ENCODE measurements around the gene MINDY2.
A peak's percentile ranks its signal among the peaks of the same experiment; 100 is the strongest.
"Not testable (repeated sequence)": the region's sequence is repeated elsewhere in the genome, so short reads cannot be mapped to it uniquely, and the experiment has no call there.

MINDY2 gene

DNA sequence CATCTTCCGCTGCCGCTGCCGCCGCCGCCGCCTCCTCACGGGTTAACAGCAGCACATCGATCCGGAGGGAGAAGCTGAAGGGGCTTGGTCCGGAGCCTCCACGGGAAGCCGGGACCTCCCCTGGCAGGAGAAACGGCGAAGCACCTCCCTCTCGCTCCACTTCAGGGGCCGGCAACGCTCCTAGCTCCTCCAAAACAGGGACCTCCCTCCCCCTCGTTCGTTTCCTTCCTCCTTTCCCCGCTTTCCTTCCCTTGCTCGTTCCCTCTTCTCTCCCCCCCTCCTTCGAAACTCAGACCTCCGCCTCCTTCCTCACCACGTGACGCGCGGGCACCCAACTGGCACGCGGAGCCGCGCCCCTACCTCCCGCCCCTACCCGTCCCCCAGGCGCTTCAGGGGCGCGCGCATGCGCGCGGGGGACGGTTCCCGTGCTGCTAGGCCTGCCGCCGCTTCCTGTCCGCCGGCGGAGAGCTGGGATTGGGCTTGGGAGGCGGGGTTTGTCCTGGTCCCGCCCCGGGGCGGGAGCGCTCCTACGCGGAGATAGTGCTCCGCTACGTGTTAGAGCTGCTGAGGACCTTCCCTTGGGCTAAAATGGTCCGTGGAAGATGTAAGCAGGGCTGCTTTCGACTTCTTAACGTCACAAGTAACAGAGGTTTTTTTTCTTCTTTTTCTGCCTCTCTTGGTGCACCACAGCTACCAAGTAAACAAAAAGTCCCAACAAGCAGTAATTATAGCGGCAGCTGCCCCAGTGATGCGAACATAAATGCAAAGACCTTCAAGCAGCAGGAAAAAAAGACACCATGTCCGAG, 21.4 kb upstream of the MINDY2 start, which contains the start of gene ADAM10:
ADAM10 (minus strand) TSS at position 176 of the 806 bp plus-strand sequence; CDS start at position 3, 173 bp downstream.
- peak; percentile 100 for DNase-seq (ENCODE audit: extremely low spot score, insufficient read length, low read depth)
- peak; percentile 96 for FAIRE-seq

DNA sequence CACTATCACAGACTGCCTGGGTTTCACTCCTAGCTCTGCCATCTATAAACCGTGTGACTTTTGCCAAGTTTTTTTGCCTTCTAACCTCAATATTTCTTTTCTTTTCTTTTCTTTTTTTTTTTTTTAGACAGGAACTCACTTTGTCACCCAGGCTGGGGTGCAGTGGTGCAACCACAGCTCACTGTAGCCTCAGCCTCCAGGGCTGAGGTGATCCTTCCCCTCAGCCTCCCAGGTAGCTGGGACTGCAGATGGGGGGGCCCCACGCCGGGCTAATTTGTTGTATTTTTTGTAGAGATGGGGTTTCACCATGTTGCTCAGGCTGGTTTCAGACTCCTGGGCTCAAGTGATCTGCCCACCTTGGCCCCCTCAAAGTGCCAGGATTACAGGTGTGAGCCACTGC, 18.4 kb upstream of the MINDY2 start:
- DNase-seq (ENCODE audit: extremely low spot score, insufficient read length, low read depth) (no peak), FAIRE-seq (no peak)

DNA sequence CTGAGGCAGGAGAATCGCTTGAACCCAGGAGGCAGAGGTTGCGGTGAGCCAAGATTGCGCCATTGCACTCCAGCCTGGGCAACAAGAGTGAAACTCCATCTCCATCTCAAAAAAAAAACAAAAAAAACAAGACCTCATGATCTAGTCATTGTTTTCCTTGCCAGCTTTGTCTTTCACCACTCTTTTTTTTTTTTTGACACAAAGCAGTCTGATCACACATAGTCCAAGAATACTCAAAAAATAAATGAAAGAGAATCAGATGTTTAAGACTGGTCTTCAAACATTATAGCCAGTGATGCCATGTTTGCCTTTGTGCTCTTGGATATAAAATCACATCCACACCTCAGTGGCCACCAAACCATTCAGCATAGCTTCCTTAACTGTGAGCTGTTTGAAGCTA, 15.8 kb upstream of the MINDY2 start:
- FAIRE-seq (no peak), DNase-seq (ENCODE audit: extremely low spot score, insufficient read length, low read depth) (no peak)

DNA sequence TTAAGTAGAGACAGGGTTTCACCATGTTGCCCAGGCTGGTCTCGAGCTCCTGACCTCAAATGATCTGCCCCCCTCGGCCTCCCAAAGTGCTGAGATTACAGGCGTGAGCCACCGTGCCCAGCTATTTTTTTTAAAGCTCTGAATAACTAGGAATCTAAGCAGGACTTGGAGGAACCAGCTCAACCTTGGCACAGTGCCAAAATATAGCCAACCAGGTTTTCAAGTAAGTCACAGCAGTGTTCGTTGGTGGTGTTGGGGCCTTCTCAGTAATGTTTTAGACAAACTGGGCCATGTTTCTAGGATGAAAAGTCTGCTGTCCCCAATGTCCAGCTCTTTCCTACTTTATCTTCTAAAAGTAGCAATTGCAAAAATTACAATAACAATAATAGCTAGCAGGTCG, 15.1 kb upstream of the MINDY2 start:
- DNase-seq (ENCODE audit: extremely low spot score, insufficient read length, low read depth) = no peak
- FAIRE-seq = no peak

DNA sequence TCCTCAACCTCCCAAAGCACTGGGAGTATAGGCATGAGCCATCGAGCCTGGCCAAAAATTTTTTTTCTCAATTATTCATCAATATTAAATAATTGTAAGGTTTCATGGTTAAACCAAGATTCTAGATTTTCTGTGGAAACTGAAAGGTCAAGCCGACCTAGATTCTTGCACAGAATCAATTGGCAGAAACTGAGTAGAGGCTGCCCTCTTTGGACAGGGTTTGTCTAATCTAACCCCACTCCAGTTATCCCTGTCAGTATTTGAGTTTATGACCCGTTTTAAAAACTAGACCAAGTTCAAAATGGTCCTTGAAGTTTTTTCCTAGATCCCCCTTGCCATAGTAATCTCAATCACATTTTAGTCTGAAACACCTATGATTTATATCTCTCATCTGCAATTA, 13.0 kb upstream of the MINDY2 start:
- peak; percentile 24 for FAIRE-seq
- DNase-seq (ENCODE audit: extremely low spot score, insufficient read length, low read depth) = no peak

DNA sequence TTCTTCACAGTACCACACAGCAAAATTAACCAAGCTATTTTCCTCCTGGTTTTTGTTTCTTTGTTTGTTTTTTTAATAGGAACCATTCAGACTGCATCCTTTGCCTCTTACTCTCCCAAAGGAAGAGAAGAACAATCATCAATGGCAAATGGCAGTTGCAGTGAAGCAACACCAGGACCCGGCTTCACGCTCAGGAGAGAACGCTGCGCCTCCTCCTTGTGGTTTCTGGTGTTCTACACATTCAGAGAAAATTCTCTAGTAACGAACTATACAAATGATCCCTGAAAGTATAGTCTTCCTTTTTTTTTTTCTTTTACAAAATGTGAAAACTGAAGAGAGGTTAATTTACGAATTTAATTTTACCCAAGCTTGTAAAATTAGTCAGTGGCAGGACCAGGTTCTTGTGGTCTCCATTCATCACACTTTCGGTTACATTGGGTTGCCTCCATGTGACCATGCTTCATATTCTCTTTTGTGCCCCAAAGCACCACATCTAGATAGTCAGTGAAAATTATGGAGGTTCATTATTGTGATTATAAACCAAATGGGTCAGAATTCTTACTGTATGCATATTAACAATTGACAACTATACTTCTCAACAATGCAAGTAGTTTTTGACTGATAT, 10.6 kb upstream of the MINDY2 start:
- DNase-seq (ENCODE audit: extremely low spot score, insufficient read length, low read depth) (no peak), FAIRE-seq (no peak)

DNA sequence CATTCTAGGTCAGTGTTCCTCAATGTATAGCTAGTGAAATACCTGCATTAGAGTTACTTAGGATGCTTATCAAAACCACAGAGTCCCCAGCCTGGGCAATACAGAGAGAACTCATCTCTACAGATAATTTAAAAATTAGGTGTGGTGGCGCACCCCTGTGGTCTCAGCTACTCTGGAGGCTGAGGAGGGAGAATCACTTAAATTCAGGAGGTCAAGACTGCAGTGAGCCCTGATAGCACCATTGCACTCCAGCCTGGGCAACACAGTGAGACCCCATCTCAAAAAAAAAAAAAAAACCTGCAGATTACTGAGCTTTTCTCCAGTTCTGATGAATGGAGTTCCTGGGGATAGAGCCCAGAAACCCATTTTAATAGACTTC, 10.1 kb upstream of the MINDY2 start:
- DNase-seq (ENCODE audit: extremely low spot score, insufficient read length, low read depth) = no peak
- no peak for FAIRE-seq

DNA sequence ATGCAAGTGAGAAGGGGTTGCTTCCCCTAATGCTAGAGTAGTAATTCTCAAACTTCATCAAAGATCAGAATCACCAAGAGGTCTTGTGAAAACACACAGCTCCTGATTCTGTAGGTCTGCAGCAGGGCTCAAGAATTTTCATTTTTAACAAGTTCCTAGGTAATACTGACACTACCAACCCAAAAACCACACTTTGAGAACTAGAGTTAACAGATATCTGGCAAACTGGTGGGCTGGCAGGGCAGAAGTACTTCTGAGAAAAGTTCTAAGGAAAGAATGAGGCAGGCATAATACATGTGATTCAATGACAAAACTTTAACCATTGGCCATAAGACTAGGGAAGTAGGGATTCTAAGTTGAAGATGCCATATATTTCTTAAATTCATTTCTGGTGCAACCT, 8.8 kb upstream of the MINDY2 start:
- DNase-seq (ENCODE audit: extremely low spot score, insufficient read length, low read depth) (no peak), FAIRE-seq (no peak)

DNA sequence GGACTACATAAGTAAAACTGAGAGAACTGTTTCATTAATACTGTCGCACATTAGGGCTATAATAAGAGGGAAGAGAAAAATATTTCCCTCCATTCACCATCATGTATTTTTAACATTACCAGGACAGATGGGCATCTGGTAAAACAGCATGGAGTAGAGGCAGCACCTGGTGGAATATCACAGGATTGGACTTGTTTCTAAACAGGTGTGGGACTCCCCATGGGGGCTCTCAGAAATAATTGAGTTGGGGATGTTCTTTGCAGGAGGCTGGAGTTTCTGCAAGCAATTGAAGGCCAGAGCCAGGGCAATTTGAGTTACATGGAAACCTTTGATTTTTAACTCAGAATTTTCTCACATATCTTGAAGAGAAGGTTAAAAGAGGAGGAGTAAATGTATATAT, 8.4 kb upstream of the MINDY2 start:
- no peak for DNase-seq (ENCODE audit: extremely low spot score, insufficient read length, low read depth)

DNA sequence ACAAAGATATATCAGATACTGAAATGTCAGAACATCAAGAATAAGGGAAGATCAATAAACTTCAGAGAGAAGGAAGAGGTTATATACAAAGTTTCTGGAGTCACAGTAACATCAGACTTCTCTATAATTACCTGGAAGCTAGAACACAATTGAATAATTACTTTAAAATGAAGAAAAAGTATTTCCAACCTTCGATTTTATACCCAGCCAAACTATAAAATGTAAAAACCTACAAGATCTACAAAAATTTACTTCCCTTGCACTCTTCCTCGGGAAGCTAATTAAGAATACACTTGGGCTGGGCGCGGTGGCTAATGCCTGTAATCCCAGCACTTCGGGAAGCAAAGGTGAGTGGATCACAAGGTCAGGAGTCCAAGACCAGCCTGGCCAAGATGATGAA, 6.6 kb upstream of the MINDY2 start:
- DNase-seq (ENCODE audit: extremely low spot score, insufficient read length, low read depth) (no peak), FAIRE-seq (no peak)

More for the DNA sequence above, 8.4 kb upstream of the MINDY2 start:
- FAIRE-seq = no peak

DNA sequence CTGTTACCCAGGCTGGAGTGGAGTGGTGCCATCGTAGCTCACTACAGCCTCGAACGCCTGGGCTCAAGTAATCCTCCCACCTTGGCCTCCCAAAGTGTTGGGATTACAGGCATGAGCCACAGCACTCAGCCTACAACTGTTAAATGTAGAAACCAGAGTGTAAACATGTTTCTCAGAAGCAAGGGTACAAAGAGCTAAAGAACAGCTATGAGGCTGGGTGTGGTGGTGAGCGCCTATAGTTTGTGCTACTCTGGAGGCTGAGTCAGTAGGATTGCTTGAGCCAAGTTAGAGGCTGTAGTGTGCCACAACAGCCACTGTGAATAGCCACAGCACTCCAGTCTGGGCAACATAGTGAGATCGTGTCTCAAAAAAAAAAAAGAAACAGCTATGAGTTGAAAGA, 4.8 kb upstream of the MINDY2 start:
- DNase-seq (ENCODE audit: extremely low spot score, insufficient read length, low read depth) (no peak), FAIRE-seq (no peak)

DNA sequence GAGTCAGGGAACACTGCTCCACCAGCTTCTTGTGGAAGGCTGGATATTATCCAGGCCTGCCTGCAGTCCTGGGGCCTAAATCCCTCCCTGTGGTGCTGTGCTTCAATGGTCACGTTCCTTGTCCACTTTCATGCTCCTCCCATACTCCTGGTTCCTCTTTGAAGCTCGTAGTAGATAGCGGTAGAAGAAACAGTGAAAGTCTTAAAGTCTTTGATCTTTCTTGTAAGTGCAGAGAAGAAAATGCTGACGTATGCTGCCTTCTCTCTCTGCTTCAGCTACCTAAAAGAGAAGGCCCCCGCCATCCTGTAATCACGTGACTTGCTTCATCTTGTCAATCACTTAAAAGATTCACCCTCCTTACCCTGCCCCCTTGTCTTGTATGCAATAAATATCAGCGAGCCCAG, 2.5 kb upstream of the MINDY2 start:
- FAIRE-seq; DNase-seq (ENCODE audit: extremely low spot score, insufficient read length, low read depth): not testable (repeated sequence)

DNA sequence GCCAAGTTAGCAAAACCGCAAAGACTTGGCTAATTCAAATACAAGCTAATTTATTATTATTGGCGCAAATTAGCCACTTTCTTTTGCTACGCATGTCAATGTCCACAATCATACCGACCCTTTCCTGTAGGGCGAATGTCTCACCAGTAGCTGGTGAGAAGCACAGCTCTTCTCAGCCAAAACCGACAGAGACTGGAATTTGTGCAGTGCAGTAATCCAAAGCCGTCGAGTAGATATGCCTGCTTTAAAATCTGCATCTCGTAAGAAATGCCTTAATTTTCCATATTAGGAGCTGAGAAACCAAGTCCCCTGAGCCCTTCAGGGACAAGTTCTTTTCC, 614 bp upstream of the MINDY2 start:
- DNase-seq (ENCODE audit: extremely low spot score, insufficient read length, low read depth) (peak; percentile 11), FAIRE-seq (peak; percentile 56)

DNA sequence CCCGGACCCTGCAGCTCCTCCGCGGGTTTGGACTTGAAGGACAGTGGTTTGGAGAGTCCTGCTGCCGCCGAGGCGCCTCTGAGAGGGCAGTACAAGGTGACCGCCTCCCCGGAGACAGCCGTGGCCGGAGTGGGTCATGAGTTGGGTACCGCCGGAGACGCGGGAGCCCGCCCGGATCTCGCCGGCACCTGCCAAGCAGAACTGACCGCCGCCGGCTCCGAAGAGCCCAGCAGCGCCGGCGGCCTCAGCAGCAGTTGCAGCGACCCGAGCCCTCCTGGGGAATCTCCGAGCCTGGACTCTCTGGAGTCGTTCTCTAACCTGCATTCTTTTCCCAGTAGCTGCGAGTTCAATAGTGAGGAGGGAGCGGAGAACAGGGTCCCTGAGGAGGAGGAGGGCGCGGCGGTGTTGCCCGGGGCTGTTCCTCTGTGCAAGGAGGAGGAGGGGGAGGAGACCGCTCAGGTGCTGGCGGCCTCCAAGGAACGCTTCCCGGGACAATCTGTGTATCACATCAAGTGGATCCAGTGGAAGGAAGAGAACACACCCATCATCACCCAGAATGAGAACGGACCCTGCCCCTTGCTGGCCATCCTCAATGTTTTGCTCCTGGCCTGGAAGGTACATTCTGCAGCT, 634 bp downstream of the MINDY2 start:
- FAIRE-seq = no peak
- DNase-seq (ENCODE audit: extremely low spot score, insufficient read length, low read depth) = no peak

DNA sequence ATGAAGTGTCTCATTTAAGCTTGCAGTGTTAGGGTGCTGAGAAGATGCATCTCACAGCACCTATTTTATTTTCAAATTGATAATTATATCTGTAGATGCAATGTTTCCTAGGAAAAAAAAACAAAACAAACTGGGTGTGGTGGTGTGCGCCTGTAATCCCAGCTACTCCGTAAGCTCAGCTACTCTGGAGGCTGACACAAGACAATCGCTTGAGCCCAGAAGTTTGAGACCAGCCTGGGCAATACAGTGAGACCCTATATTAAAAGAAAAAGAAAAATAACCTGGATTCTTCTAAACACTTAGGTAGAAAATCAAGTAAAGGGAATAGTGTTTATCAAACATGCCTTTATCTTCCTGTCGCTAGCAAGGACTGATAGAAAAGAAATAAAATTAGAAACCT, 1.9 kb downstream of the MINDY2 start:
- FAIRE-seq = no peak
- no peak for DNase-seq (ENCODE audit: extremely low spot score, insufficient read length, low read depth)

DNA sequence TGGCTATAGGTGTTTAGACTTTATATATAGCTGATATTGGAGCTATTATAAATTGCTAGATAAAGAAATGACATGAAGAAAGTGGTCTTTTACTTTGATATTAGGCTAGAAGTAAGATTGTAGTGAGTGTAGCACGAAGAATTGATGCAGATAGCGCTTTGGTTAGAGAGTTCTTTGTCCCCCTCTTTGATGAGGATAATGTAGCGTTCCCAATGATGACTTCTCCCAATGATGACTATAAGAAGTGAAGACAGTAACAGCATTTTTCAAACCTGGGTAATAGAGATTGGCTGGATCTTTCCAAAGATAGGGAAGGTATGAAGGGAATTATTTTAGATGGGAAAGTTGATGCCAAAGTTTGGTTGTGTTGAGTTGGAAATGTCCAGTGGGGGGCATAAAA, 4.3 kb downstream of the MINDY2 start:
- FAIRE-seq (no peak), DNase-seq (ENCODE audit: extremely low spot score, insufficient read length, low read depth) (no peak)

DNA sequence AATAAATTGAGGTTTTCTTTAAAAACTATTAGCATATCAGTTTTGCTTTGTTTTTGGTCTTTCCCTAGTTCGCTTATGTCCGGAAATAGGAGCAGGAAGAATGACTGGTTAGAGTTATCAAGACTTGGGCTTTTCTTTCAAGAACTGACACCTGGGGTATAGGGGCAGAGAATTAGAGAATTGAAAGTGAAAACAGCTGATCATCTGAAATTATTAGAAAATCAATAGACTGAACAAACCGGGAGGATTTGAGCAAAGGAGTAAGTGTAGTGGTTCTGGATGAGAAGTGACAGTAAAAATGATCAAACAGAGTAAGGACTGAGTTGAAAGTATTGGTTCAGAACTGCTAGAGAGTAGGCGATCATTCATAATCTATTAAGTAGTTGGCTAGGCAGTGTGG, 6.0 kb downstream of the MINDY2 start:
- peak; percentile 86 for FAIRE-seq

DNA sequence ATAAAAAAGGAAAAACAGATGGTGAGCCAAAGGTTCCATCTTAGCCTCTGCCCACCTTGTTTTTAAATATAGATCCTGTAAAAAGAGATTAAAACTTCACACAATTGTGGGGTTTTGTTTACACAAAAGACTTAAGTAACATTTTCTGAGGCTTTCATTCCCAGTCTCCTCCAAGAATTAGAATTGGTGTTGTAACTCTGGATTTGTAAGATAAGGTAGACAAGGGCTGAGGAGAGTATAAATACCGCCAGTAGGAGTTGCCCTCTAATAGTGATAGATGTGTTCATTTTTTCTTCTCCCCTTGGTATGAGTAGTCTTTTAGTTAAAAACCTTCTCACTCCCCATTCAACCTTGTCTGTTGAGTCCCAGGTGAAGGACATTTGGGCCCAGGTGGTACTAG, 8.5 kb downstream of the MINDY2 start:
- DNase-seq (ENCODE audit: extremely low spot score, insufficient read length, low read depth) = no peak
- FAIRE-seq = no peak

More for the DNA sequence above, 6.0 kb downstream of the MINDY2 start:
- peak; percentile 26 for DNase-seq (ENCODE audit: extremely low spot score, insufficient read length, low read depth)

DNA sequence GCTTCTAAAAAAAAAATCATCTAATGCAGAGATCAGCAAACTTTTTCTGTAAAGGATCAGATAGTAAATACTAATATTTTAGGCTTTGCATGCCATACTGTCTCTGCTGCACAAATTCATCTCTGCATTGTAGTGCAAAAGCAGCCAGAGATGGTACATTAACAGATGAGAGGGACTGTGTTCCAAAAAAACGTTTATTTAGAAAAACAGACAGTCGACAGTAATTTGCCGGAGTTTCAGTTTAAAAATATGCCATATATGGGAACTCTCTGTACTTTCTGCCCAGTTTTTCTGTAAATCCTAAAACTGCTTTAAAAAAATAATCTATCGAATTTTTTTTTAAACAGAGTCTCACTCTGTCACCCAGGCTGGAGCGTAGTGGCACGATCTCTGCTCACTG, 14.3 kb downstream of the MINDY2 start:
- DNase-seq (ENCODE audit: extremely low spot score, insufficient read length, low read depth) = no peak
- FAIRE-seq = no peak

DNA sequence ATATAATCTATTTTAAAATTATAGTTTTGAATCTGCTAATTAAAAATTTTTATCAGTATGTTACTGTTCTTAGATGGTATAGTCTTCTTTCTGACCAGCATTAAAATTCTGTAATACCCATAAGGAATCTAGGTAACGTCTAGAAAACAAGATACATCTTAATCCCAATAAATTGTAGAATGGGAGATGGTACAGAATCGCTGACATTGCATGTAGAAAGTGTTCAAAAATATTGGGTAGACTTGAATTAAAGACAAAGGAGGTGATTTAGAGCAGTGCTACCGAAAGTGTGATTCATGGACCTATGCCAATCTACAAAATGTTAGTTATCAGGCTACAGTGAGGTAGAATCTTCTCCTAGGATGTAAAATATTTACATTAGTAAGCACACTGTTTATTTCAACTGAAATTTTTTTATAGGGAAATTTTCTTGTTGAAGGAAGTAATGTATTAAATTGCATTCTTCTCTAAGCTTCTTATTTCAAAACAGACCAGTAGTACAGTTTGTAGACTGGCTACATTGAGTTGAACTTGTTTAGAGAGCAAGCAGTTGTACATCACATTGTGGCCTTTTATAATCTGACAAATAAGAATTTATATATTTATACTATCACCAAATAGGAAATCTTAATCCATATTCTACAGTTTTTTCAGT, 17.1 kb downstream of the MINDY2 start:
- no peak for DNase-seq (ENCODE audit: extremely low spot score, insufficient read length, low read depth)
- no peak for FAIRE-seq

DNA sequence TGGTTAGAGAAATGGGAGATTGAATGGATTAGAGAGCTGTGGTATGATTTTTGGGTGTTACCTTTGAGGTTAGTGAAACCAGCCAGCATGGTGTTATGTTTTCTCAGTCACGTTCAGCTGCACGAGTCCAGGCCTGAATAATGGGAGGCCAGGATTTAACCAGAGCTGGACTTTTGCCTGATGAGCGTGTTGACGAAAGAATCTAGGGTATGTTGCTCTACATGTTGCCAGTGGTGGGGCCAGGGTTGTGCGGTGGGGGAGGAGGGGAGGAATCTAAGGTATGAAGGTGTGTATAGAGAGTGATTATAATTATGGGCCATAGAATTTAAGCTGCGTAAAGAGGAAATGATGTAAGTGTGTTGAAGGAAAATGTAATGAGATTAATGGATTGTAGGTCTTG, 22.8 kb downstream of the MINDY2 start:
- FAIRE-seq = no peak
- no peak for DNase-seq (ENCODE audit: extremely low spot score, insufficient read length, low read depth)

All from GM18507 (cell line).